Skin epidermis (tissue), 12 donors: ENCODE data around the gene NAA80.
A peak's percentile ranks its signal among the peaks of the same experiment; 100 is the strongest.

ENCODE experiments used
- H3K27ac ChIP-seq, 21 experiments: fragments of 200-600 bp; sonication (generic) in 11 of 21; one replicate each; pipeline ENCODE4 v1.5.0; 2020; ENCODE audit warnings: mild to moderate bottlenecking in 3 of 21, inconsistent platforms in 2 of 21, moderate library complexity in 2 of 21
- H3K4me3 ChIP-seq, 7 experiments: fragments of 200-600 bp; sonication (generic) in 2 of 7; one replicate each; pipeline ENCODE4 v1.5.0; 2020; ENCODE audit warnings: inconsistent platforms in 2 of 7, mild to moderate bottlenecking in 2 of 7, moderate library complexity in 1 of 7

Gene NAA80

DNA sequence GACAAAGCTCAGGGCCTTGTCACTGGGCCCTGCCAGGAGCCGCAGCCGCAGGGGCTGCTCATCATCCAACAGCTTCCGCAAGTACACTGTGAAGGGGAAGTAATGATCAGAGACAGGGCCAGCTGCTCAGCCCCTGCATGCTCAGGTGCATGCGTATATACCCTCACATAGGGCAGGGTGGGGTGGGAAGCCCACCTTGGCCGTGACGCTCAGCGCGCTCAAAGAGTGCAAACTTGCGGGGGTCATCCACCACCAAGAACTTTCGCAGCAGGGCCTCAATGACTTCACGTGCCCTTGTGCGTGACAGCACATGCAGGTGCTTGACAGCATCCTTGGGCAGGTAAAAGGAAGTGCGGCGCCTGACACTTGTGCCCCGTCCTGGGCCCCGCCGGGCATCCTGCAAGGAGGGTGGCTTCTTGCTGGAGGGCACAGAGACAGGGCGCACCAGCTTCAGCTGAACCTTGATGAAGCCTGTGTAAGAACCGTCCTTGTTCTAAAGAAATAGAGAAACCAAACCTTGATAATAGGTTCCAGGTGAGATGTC lies 32.2 kb upstream of the NAA80 start:
- no peak overlapping the region for H3K4me3 ChIP-seq
- H3K27ac ChIP-seq = no peak overlapping the region

DNA sequence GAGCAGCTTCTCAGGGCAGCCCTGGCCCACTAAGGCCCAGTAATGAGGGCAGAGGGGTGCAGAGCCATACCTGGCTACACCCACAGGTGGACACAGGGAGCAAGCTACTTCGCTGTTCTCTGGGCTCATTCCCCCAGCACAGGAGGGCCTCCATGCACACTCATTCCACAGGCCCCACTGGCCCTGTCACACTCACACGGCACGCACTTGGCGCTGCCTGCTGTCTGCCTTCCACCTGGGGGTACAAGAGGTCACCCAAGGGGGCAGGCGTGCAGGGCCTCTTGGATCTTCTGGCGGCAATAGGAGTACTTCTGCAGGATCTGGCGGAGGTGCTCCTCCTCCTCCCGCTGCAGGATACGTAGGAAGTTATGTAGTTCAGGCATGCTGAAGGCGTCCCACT lies 31.1 kb upstream of the NAA80 start:
- Histone ChIP-seq H3K4me3 (no peak overlapping the region), H3K27ac (no peak overlapping the region)

DNA sequence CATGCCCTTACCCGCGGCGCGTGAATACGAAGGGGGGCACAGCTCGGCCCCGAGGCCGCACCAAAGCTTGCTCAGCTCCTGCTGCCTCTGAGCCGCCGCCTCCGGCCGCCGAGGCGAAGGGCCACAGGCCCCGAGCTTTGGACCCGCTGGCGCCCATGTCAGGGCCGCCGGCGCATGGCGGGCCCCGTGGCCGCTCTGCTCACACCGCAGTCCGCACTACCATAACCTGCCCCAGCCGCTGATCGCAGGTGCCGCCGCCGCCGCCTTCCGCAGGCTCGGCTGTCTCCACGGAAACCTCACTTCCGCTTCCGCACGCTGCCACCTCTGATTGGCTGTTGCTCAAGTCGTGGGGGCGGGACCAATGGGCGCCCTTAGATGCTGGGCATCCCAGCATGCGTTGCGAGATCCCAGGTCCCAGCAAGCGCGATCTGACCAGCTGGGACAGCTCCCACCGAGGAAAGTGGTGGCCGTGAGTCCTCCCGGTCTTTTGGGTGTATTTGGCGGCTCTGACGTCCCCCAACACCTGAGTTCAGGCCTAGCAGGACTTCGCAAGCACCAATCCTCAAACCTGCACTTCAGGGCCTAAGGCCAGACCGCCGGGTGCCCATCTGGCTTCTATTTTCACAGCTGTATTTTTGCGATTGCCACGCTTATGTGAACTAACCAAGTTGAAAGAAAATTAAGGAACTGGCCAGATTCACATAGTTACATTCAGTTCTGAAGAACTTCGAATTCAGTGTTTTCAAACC lies 28.9 kb upstream of the NAA80 start, which contains the start of gene TUSC2:
TSS of gene TUSC2 (minus strand) at position 281 of the 749 bp plus-strand sequence. CDS start at position 157, 124 bp downstream.
- H3K4me3 ChIP-seq = peak within 1 kb of the TSS; percentile 66 to 95 (median 90)
- H3K27ac ChIP-seq = peak within 1 kb of the TSS; percentile 6 to 94 (median 86)

DNA sequence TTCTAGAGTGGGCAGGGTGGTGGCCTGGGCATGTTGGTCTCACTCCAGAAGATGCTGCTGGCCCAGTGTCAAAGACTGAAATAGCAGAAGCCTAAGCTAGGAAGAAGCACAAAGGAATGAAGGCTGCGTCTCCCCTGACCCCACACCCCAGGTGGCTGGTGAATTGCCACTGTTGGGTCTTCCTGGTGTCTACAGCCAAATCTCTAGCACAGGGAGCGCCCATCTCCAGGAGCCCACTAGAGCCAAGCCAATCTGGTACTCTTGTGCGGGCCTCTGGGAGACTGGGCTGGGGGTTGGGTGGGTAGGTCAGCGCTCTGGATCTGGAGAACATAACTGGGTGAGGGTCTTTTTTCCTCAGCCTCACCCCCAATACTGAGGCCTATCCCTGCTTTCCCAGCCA lies 27.9 kb upstream of the NAA80 start:
- H3K27ac ChIP-seq = peak overlapping the region in 16 of 21 experiments; percentile 70 to 94 (median 88)

DNA sequence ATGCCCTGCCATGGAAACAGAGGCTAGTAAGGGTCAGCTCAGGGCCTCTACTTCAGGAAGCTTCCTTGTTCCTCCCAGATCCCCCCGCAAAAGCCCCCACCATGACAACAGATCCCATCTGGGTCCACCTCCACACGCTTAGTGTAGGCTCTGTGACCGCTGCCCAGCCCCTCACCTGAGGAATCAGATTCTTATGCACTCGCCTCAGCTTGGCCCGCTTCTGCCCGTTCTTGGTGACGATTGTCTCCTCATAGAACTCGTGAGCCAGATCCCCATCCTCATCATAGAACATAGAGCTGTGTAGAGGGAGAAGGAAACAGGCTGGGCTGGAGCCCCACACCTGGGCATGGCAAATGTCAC lies 27.0 kb upstream of the NAA80 start:
- H3K27ac ChIP-seq = peak overlapping the region in 1 of 21 experiments; percentile 32

More for the DNA sequence above, 27.9 kb upstream of the NAA80 start:
- peak overlapping the region; percentile 66 to 95 (median 90) for H3K4me3 ChIP-seq

DNA sequence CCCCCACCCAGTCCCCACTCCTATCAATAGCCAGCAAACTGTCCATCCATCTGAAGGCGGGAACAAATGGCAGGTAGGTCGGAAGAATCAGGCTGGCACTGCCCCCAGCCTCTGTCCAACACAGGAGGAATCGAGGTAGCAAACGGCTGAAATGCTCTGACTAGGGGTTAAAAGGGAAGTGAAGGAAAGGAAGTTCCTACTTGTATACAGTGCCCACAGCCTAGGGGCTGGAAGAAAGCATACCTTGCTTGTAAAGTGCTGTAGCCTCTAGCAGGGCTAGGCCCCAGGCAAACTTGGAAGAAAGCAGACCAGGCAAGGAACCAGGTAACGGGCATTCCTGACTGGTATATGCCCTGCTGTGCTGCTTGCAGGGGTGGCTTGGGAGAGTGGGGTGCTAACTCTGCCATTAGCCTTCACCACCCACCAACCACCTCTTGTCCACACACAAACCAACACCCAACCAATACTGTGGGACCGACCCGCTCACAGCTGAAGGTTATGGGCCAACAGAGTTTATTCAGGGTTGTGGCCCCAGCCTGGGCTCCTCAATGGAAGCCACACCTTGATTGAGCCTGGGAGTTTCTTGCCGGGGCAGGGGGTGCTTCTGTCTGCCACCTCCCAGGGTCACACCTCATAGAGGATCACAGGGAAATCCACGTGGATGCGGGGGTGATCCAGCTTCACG lies 26.4 kb upstream of the NAA80 start:
- Histone ChIP-seq H3K27ac (peak overlapping the region in 5 of 21 experiments; percentile 32 to 98 (median 44)), H3K4me3 (no peak overlapping the region)

More for the DNA sequence above, 27.0 kb upstream of the NAA80 start:
- no peak overlapping the region for H3K4me3 ChIP-seq

DNA sequence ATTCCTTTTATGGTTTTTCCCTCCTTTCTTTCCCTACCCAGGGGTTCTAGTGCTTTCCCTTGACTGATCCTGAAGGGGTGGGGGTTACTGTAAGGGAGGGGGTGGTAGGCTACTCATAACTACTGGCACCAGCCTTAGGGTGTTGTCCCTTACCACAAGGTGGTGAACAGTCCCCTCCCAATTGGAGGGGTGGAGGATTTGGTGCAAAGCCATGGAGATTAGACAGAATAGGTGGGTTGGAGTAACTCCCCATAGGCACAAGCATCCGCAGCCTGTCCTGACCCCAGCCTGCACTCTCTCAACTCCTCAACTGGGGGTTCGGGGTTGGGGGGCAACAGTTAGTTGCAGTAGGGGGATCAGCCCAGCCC lies 25.9 kb upstream of the NAA80 start:
- Histone ChIP-seq H3K4me3 (no peak overlapping the region), H3K27ac (peak overlapping the region in 9 of 21 experiments; percentile 5 to 98 (median 44))

DNA sequence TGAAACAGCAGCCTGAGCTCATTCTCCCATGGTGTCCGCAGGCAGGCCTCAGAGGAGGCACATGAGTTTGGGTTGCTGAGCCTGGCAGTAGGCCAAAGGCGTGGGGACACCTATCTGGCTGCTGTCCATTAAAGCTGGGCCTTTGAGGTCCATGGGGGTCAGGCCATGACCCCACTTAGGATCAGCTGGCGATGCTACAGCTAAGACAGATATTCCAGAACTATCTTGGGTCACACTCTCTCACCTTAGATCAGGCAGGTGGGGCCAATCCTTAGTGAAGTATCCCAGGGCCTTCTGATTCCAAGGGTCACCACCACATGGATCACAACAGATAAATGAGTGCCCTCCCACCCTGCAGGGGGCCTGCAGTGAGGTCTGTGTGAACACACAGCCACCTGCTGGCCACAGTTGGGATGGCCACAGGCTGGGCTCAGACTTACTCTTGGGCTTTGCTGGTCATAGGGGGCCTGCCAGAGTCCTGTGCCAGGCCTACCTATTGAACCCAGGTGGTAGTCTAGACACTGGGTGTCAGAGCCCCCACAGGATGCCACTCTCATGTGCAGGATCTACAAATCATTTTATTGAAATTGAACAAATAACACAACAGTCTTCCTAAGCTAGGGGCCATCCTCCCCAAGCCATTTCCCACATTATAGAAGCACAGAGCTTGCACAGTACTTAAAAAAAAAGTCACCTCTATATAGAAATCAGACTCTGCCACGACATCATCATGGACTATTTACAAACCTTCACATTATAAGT lies 25.3 kb upstream of the NAA80 start:
- Histone ChIP-seq H3K27ac (peak overlapping the region in 18 of 21 experiments; percentile 36 to 99 (median 98)), H3K4me3 (no peak overlapping the region)

DNA sequence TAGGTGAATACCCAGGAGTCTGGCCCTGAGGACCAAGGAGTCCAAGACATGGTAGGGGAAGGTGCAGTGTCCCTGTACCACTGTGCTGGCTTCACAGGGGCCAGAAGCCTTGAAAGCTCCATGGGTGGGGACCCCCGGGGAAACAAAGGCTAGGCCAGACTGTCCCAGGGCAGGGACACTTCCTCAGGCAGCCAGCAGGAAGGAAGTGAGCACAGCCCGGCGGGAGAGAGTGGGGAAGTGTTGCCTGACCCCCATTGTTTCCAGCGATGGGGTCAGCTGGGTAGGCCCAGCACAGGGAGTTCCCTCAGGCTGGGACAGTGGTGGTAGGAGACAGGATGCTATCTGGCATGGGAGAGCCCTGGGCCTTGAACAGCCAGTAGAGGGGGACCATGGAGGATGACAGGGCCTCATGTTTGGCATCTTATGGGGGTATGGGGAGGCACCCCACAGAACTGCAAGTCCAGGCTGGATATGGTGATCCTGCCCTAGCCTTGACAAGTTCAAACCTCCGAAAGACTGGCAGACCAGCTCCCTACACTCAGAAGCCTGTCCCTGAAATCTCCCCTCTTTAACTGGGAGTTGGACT lies 24.5 kb upstream of the NAA80 start:
- H3K27ac ChIP-seq = peak overlapping the region in 20 of 21 experiments; percentile 36 to 99 (median 97)
- H3K4me3 ChIP-seq = no peak overlapping the region

DNA sequence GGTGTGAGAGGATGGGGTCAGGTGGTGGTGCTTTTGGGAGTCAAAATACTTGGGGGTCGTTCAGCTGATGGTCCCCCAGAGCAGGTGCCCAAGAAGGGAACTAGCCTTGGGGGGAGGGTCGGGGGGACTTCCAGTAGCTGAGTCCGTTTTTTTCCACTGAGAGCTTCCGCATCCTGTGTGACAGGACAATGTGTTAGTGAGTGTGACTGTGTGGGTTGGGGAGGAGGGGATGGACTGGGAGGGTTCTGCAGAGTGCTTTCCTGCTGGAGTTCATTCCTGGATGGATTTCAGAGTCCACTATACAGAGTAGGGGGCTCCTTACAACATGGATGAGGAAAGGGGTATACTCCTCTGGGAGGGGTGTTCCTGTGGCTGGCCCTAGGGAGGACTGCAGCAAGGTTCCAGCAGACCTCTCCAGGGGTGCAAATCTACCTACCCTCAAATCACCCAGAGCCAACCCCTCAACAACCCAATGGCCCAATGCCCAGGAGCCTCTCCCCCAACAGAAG lies 23.9 kb upstream of the NAA80 start:
- peak overlapping the region in 20 of 21 experiments; percentile 21 to 99 (median 97) for H3K27ac ChIP-seq
- H3K4me3 ChIP-seq = peak overlapping the region in 1 of 7 experiments; percentile 71

DNA sequence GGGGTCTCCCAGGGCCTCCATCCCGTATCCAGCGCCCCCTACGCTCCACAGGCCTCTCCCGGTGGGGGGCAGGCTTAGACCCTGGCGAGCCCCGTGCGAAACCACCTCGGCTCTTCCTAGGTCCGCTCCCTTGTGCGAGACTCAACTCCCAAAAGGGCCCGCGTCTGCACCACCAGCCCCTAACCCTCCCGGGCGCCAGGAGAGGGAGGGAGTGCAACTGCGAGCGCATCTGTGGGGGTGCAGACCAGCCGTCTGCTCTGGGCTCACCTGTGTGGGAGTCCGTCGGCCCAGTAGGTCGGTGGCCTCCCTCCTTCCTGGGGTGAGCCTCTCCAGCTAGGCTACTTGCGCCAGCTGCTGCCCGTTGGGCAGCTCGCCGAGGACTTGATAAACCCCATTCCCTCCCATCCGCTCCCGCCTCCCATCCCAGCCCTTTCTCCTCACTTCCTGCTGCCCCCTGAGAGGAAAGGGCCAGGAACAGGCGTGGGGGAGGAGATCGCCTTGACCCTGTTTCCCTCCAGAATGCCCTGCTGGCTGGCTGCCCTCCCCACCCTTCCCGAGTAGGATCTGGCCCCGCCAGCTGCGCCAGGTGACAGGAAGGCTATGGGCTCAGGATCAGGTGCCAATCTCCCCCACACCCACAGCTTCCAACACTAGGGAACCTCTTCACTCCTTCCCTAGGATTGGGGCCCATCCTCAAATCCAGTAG lies 23.3 kb upstream of the NAA80 start, which contains the start of gene HYAL2:
TSS of gene HYAL2 (minus strand) at position 360 of the 706 bp plus-strand sequence. CDS start 2,256 bp downstream, outside the sequence.
- peak within 1 kb of the TSS; percentile 57 to 92 (median 63) for H3K4me3 ChIP-seq
- peak within 1 kb of the TSS; percentile 86 to 99 (median 97) for H3K27ac ChIP-seq

DNA sequence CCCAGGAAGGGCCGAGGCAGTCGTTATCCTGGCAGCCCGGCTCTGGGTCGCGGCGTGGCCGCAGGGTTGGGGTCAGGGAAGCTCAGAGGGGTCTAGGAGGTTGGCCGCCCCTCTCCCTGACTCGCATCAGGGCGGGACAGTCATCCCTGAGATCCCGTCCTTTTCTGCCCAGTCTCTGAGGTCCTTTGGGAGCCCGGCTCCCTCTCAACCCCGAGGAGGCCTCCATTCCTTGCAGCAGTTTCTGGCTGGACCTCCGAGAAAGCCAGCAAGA lies 22.8 kb upstream of the NAA80 start:
- Histone ChIP-seq H3K27ac (peak overlapping the region; percentile 86 to 99 (median 97)), H3K4me3 (peak overlapping the region; percentile 57 to 92 (median 63))

DNA sequence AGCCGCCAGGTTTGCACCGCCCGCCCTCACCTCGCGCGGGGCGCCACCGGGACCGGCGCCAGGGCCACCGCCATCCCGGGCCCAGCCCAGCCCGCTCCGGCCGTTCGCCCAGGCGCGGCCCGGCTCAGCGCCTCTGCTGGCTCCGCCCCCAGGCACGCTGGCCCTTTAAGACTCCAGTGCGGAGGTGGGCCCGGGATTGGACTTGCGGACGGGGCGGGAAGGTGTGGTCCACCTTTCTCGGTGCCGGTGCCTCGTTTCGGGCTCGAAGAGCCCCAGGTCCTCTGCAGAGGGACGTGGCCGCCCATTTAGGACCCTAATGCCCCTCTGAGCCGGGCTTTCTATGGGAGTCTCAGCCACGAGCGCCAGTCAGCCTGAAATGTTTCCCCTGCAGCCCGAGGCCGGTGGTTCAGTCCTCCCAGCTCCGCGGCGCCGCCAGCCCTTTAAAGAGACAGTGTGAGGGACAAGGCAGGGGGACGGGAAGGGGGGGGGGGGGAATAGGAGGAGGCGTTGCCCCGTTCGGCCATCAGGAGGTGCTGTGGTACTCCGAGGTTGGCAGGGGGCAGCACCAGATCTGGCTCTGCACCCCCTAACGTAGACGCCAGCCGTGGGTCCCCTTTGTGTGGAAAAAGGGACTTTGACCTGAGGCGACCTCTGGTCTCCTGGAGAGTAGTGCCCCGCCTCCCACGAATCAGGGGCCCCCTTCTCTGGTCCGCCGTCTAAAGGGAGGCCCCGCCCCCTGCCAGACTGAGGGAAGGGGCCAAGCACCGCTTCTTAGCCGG lies 22.3 kb upstream of the NAA80 start:
- Histone ChIP-seq H3K4me3 (peak overlapping the region; percentile 57 to 92 (median 63)), H3K27ac (peak overlapping the region; percentile 86 to 99 (median 97))

DNA sequence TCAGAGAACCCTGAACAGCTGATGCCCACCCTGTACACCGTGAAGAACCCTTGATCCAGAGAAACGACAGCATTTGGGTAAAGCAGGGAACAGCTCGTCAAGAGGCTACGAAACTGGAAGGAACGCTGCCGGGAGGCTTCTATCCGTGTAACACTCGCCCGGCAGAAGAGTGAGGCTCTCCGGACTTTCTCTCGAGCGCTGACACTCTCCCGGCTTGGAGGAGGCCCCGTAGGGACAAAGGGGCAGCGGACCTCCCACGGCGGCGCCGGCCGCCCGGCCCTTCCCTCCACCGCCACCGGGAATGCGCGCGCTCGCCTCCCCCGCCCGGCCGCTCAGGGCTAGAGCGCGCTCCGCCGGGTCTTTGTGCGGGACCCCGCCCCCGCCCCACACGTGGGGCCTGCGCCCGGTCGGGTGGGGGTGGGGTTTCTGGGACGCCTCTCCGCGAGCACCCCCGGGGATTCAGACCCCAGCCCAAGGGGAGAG lies 21.7 kb upstream of the NAA80 start:
- Histone ChIP-seq H3K4me3 (peak overlapping the region; percentile 57 to 92 (median 63)), H3K27ac (peak overlapping the region; percentile 86 to 99 (median 97))

DNA sequence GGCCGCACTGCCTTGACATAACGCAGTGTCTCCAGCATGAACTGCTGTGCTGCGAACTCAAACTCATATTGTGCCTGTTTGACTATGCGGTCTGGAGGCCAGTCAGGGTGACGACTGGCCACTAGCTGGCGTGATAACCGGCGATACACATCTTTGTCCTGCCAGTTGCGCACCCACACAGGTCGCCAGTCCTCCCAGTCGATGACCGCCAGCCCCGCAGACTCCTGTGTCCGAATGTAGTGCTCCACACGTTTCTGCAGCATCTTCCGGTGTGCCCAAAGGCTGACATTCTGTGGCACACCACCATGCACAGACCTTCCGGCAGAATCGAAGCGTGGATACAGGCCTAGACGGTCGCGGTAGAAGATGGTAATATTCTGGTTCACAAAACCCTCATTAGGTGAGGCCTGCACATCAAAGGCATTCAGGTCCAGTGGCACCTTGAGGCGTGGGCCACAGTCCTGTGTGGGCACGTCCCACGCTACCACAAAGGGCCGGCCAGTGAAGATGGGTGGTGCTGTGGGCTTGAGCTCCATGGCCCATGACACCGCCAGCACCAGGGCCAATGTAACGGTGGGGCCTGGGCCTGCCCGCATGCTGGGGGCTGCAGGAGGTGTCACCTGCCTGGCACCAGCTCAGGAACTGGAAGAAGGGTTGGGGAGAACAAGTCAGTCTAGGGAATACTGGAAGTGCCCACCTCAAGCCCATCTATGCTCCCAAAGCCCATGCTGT lies 20.9 kb upstream of the NAA80 start:
- Histone ChIP-seq H3K4me3 (peak overlapping the region; percentile 57 to 92 (median 63)), H3K27ac (peak overlapping the region in 19 of 21 experiments; percentile 86 to 99 (median 97))

DNA sequence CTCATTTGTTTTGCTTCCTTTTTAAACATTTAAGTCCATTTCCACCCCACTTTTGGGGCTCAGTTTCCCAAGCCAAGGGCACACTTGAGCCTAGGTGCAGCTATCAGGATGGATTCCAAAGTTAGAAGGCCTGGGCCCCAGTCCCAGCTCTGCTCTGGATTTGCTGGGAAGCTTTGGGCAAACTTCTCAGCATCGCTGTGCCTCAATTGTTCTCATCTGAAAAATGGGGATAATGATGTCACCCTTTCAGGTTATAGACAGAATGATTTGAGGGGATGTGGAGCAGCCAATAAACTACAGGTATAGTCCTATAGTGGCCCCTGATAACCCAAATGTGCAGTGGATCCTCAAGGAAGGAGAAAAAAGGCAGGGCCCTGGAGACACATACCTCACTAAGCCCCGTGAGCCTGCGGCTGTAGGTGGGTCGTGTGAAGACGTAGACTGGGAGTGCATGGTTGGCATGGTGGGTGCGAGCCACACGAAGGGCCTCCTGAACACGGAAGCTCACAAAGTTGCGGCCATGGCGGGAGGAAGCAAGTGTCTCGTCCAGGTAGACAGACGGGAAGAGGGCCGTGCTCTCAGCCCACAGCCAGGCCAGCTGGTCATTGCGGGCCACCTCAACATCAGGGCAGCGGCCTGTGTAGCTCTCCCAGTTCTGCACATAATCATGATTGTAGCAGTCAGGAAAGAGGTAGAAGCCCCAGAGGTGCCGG lies 20.1 kb upstream of the NAA80 start:
- peak overlapping the region in 1 of 7 experiments; percentile 1 for H3K4me3 ChIP-seq
- peak overlapping the region in 12 of 21 experiments; percentile 1 to 98 (median 84) for H3K27ac ChIP-seq
